ENCODE results near the gene MST1.

The MST1 gene

DNA sequence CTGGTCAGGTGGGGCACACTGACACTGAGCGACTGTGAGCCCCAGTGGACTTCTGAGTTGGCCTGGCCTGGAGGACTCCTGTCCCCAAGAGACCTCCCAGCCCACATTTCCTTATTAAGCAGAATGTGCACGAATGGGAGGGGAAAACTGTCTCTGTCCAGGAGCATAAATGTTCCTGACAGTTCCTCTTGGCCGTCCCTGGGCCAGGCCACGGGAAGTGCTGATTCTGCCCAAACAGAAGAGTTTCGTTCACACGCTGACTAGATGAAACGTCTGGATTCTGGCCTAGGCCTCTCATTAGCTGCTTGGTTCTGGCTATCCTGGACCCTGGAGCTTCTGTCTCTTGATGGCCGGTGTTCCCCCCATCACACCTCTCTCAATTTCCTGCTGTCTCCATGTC is 44.6 kb downstream of the MST1 start:
- DNase-seq (ENCODE audit: extremely low spot score, insufficient read length, low read depth) (no peak), FAIRE-seq (no peak)

DNA sequence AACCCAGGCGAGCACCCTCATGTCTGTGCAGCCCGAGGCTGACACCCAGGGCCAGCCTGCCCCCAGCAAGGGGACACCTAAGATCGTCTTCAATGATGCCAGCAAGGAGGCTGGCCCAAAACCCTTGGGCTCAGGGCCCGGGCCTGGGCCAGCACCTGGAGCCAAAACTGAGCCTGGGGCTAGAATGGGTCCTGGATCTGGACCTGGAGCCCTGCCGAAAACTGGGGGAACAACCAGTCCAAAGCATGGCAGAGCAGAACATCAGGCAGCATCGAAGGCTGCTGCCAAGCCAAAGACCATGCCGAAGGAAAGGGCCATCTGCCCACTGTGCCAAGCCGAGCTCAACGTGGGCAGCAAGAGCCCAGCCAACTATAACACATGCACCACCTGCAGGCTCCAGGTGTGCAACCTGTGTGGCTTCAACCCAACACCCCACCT is 46.5 kb downstream of the MST1 start:
- no peak for FAIRE-seq
- DNase-seq (ENCODE audit: extremely low spot score, insufficient read length, low read depth): no peak

DNA sequence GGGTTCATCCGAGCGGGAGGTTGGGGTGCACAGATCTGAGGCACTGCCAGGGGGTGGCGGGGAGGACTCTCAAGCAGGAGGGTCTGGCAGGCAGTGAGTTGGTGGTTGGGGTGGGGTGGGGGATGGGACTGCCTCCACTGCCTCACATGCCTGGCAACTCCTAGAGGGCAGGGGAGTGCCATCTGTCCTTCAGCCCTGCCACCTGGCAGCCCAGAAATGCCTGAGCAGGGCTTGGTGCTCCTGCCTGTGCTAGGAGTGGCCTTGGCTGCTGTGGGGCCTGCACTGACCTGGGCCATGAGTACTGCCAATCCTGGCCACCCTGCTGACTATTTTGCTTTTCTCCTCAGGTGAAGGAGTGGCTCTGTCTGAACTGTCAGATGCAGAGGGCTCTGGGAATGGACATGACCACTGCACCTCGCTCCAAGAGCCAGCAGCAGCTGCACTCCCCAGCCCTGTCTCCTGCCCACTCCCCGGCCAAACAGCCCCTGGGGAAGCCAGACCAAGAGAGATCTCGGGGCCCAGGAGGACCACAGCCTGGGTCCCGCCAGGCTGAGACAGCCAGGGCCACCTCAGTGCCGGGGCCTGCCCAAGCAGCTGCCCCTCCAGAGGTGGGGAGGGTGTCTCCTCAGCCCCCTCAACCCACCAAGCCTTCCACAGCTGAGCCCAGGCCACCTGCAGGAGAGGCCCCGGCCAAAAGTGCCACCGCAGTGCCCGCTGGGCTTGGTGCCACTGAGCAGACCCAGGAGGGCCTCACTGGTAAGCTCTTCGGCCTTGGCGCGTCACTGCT is 47.2 kb downstream of the MST1 start:
- no peak for DNase-seq (ENCODE audit: extremely low spot score, insufficient read length, low read depth)
- FAIRE-seq: no peak

DNA sequence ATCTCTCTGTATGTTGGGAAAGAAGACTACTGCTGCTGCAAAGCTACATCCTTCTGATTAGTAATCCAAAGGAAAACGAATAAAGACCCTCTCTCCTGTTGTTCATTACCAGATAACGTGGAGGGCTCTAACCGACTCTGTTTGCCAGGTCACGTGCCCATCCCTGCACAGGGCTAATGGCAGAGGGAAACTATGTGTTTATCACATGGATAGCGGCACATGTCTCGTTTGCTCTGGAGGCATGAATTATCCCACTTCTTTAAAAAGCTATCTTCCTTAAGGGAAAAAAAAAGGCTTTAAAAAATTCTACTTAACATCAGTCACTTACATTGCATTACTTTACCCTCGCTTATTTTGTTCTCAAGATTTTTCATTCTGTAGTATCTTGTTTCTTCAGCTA is 48.0 kb downstream of the MST1 start:
- DNase-seq (ENCODE audit: extremely low spot score, insufficient read length, low read depth): no peak
- FAIRE-seq: no peak

DNA sequence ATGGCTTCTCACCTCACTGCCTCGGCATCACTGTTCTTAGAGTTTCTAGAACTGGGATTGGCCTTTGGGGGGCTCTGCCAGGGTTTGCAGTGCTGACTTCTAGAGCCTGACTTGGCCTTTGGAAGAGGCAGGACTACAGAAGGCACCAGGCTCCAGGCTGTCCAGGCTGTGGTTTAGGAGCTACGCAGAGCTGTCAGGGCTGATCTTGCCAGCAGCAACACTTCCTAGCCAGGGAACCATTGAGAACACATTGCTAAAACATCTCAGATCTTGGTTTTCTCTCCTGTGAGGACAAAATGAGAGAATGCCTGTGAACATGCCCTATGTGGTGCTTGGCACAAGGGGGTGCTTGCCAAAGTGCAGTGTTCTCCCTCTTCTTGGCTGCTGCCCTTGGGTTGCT is 49.7 kb downstream of the MST1 start:
- FAIRE-seq: no peak
- no peak for DNase-seq (ENCODE audit: extremely low spot score, insufficient read length, low read depth)

DNA sequence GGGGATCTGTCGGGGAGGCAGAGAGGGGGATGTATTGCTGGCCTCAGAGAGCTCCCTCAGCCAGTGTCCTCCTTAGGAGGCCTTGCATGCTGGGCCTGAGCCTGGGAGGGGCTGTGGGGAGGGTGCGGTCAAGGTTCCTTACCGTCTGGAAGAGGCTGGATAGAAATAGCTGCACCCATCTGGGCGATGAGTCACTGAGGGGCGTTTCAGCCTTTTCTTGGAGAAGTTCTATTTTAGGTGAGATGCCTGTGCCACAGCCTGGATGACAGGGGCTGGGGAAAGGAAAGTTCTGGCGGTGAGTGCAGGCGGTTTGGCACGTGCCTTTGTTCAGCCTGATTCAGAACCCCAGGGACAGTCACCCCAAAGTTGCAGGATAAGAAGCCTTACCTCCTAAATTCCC is 50.8 kb downstream of the MST1 start:
- DNase-seq (ENCODE audit: extremely low spot score, insufficient read length, low read depth) (no peak), FAIRE-seq (no peak)

DNA sequence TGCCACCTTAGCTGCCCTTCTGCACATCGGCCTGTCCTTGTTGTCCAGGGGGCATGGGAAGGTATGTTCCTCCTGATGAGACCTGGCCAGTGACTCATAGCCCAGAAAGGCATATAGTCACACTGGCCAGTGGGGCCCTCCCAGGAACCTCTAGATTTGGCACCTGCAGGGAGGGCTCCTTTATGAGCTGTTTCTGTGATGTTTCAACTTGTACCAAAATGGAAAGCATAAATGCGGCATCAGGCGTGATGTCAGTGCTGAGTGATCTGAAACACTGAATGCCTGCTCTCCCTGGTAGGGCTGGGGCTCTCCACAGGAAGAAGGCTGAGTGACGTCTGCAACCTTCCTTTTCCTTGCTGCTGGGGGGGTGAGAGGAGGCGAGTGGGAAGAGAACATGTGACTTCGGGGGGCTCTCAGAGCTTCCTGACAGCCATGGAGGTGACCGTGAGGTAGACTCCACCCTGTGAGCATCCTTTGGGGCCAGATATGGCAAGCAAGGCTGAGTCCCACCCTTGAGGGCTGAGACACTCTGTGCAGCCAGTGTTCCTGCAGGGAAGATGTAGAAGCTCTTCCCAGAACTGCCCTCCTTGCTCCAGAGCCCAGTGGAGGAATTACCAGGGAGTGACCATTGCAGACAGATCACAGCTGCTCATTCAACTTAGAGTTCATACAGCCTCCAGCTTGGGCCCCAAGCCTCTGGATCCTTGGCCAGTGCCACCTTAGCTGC is 52.2 kb downstream of the MST1 start:
- FAIRE-seq (no peak), DNase-seq (ENCODE audit: extremely low spot score, insufficient read length, low read depth) (no peak)

DNA sequence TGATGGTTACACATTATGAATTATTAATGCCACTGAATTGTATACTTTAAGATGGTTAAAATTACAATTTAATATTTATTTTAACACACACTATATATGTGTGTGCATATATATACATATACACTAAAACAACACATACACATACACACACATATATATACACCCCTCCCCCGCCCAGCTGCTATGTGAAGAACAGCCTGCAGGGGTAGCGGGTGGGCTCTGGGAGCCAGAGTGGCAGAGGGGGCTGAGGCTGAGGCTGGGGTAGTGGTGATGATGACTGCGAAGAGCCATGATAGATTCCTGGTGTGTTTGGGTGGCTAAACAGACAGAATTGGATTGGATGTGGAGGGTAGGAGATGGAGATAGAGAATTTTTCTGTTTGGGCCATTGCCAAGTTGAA is 54.5 kb downstream of the MST1 start:
- DNase-seq (ENCODE audit: extremely low spot score, insufficient read length, low read depth) (no peak), FAIRE-seq (no peak)
